ENCODE measurements around the gene OIP5.

OIP5 gene

GRCh38 chr15:41332194-41333025 is at the start of gene OIP5, which contains the start of gene NUSAP1:
Gene OIP5, minus strand, starts transcription at chr15:41332591. Its CDS starts 30 bp downstream, at chr15:41332561.
Gene NUSAP1, plus strand, starts transcription at chr15:41332881. Its CDS starts 77 bp downstream, at chr15:41332958.
- TF ChIP-seq CTCF (IDR thresholded peaks at IDR 0.05) = peak; percentile 83

- TF ChIP-seq CTCF (IDR thresholded peaks at IDR 0.05) = no peak
These were observed 45.6 kb upstream of the OIP5 start for GRCh38 chr15:41377978-41378377.

GRCh38 chr15:41367418-41367817 is 35.0 kb upstream of the OIP5 start:
- no peak for TF ChIP-seq CTCF (IDR thresholded peaks at IDR 0.05)

GRCh38 chr15:41354371-41354770 is 22.0 kb upstream of the OIP5 start:
- TF ChIP-seq CTCF (IDR thresholded peaks at IDR 0.05) = no peak

GRCh38 chr15:41350057-41350717 is 17.8 kb upstream of the OIP5 start:
- TF ChIP-seq CTCF (IDR thresholded peaks at IDR 0.05) = no peak

- no peak for TF ChIP-seq CTCF (IDR thresholded peaks at IDR 0.05)
These were observed 14.8 kb upstream of the OIP5 start for GRCh38 chr15:41347236-41347635.

- no peak for TF ChIP-seq CTCF (IDR thresholded peaks at IDR 0.05)
These were observed 9.1 kb upstream of the OIP5 start for GRCh38 chr15:41341519-41341918.
